OCI-LY7 (cell line): ENCODE data around the gene SNX13. TPM values are rescaled to one million over a fixed set of nuclear protein-coding genes. Genes with fewer than 3 reads are reported as not detected.

ENCODE experiments used
- BruUV-seq: library from RNA; stranded (reverse); fragments of 400-500 nt; replicated peaks from 2 replicates; lab custom pipeline; 2021; lab: Mats Ljungman, UMichigan
- CTCF ChIA-PET: fragments of 300-600 bp; sonication (Branson Sonifier 250); formaldehyde crosslinking; loops from one replicate; lab custom pipeline; 2022; ENCODE audit warnings: antibody characterized with exemption; ENCODE audit not compliant: unreplicated experiment; lab: Charles Lee
- POLR2A ChIA-PET: fragments of 300-600 bp; sonication (Branson Sonifier 250); formaldehyde crosslinking; loops from one replicate; lab custom pipeline; 2022; ENCODE audit warnings: antibody characterized with exemption; lab: Charles Lee
- DNase-seq: peaks from one replicate; pipeline ENCODE4 v3.0.0-alpha.2; 2015; ENCODE audit warnings: low spot score
- H2AFZ ChIP-seq: fragments of 200-600 bp; sonication (generic), shearing (Covaris generic); 2 replicates; pipeline ENCODE4 v1.6.1; 2014; ENCODE audit warnings: mild to moderate bottlenecking, antibody characterized with exemption, low read length, moderate library complexity
- H3K27ac ChIP-seq: fragments of 200-600 bp; sonication (generic); 2 replicates; pipeline ENCODE4 v1.5.1; 2014; ENCODE audit warnings: mixed run types, low read depth, mild to moderate bottlenecking, moderate library complexity, low read length, inconsistent platforms; ENCODE audit not compliant: poor library complexity, severe bottlenecking
- H3K36me3 ChIP-seq: fragments of 200-600 bp; sonication (generic); 2 replicates; pipeline ENCODE4 v1.6.1; 2014; ENCODE audit warnings: mild to moderate bottlenecking, antibody characterized with exemption, low read length, moderate library complexity, mixed read lengths; ENCODE audit not compliant: insufficient read depth
- H3K4me1 ChIP-seq: fragments of 200-600 bp; sonication (generic); 2 replicates; pipeline ENCODE4 v1.5.1; 2014; ENCODE audit warnings: mild to moderate bottlenecking, low read length; ENCODE audit not compliant: insufficient read depth, poor library complexity, severe bottlenecking
- H3K4me2 ChIP-seq: fragments of 200-600 bp; sonication (generic); 2 replicates; pipeline ENCODE4 v1.6.1; 2014; ENCODE audit warnings: mild to moderate bottlenecking, low read length
- H3K4me3 ChIP-seq: fragments of 200-600 bp; sonication (generic); 2 replicates; pipeline ENCODE4 v1.5.1; 2014; ENCODE audit warnings: mild to moderate bottlenecking, low read depth, low read length; ENCODE audit not compliant: poor library complexity, severe bottlenecking
- H3K79me2 ChIP-seq: fragments of 200-600 bp; sonication (generic); 2 replicates; pipeline ENCODE4 v1.6.1; 2016; ENCODE audit warnings: low read depth, mild to moderate bottlenecking, low read length, moderate library complexity, mixed read lengths; ENCODE audit not compliant: insufficient read depth
- H3K9me2 ChIP-seq: fragments of 200-600 bp; sonication (generic); 2 replicates; pipeline ENCODE4 v1.6.1; 2016; ENCODE audit warnings: mild to moderate bottlenecking, low read length, mixed read lengths; ENCODE audit not compliant: insufficient read depth
- H3K9me3 ChIP-seq: fragments of 200-600 bp; sonication (generic); 2 replicates; pipeline ENCODE4 v1.6.1; 2014; ENCODE audit warnings: mild to moderate bottlenecking, mixed run types, low read length, mixed read lengths
- H4K20me1 ChIP-seq: fragments of 200-600 bp; sonication (generic); 2 replicates; pipeline ENCODE4 v1.6.1; 2014; ENCODE audit warnings: mild to moderate bottlenecking, antibody characterized with exemption, low read length, moderate library complexity, mixed read lengths; ENCODE audit not compliant: insufficient read depth
- CTCF ChIP-seq: fragments of 200-600 bp; sonication (generic); conservative IDR thresholded peaks from 2 replicates; pipeline ENCODE4 v1.5.1; 2014; ENCODE audit warnings: mild to moderate bottlenecking, antibody characterized with exemption, low read length, moderate library complexity, mixed read lengths
- EZH2phosphoT487 ChIP-seq: fragments of 200-600 bp; sonication (generic); IDR thresholded peaks from 2 replicates; pipeline ENCODE4 v1.6.1; 2018; ENCODE audit warnings: low read depth, borderline replicate concordance, mild to moderate bottlenecking, mixed run types, antibody characterized with exemption, low read length, moderate library complexity, mixed read lengths
- intact Hi-C: fragments of 100-400 bp; cut with micrococcal nuclease; formaldehyde crosslinking; loops from one replicate; pipeline ENCODE4 v1.10.0; 2022; ENCODE audit not compliant: unreplicated experiment
- total RNA-seq, 2 experiments: library from RNA; depleted of rRNA in 1 of 2; stranded (reverse); fragments of >200 nt in 1 of 2; shearing (Covaris generic) in 1 of 2; gene quantifications; 2 replicates each; pipeline ENCODE4 v1.2.3, GENCODE V29; 2014 to 2022

The SNX13 gene
- total RNA-seq, 2 experiments from 2014 or later: 20.0 to 32.6 TPM

GRCh38 chr7:17963281-17963680 is 23.0 kb upstream of the SNX13 start:
- POLR2A ChIA-PET: no interaction called here
- no peak overlapping the region for H3K4me2 ChIP-seq
- H3K79me2 ChIP-seq: no peaks in the 10 kb centered on the region
- no peak for TF ChIP-seq CTCF
- TF ChIP-seq EZH2phosphoT487: no peak
- CTCF ChIA-PET: no interaction called here
- no peaks in the 10 kb centered on the region for H3K36me3 ChIP-seq
- no peaks in the 10 kb centered on the region for H3K9me3 ChIP-seq
- intact Hi-C loops: no loop called here
- H3K4me3 ChIP-seq: no peak overlapping the region
- no peaks in the 10 kb centered on the region for H3K9me2 ChIP-seq
- H4K20me1 ChIP-seq: no peaks in the 10 kb centered on the region
- H3K4me1 ChIP-seq: no peaks in the 10 kb centered on the region
- BruUV-seq: no TSS peak
- DNase-seq: no peak
- H3K27ac ChIP-seq: no peak overlapping the region
- H2AFZ ChIP-seq: no peak overlapping the region

- H3K9me3 ChIP-seq: no peaks in the 10 kb centered on the region
- no peaks in the 10 kb centered on the region for H3K4me1 ChIP-seq
- H3K27ac ChIP-seq: no peak overlapping the region
- TF ChIP-seq CTCF: no peak
- TF ChIP-seq EZH2phosphoT487: no peak
- no peak overlapping the region for H3K4me3 ChIP-seq
- no peak overlapping the region for H3K4me2 ChIP-seq
- no TSS peak for BruUV-seq
- ChIA-PET CTCF (no interaction called here), POLR2A (no interaction called here)
- H3K36me3 ChIP-seq: no peaks in the 10 kb centered on the region
- H3K79me2 ChIP-seq: no peaks in the 10 kb centered on the region
- H2AFZ ChIP-seq: no peak overlapping the region
- no peak for DNase-seq
- intact Hi-C loops: no loop called here
- no peaks in the 10 kb centered on the region for H4K20me1 ChIP-seq
- no peaks in the 10 kb centered on the region for H3K9me2 ChIP-seq
Measured at GRCh38 chr7:17962652-17963051, 22.4 kb upstream of the SNX13 start.

- Histone ChIP-seq H4K20me1 (no peaks in the 10 kb centered on the region), H3K36me3 (no peaks in the 10 kb centered on the region), H3K9me2 (no peaks in the 10 kb centered on the region), H3K4me1 (no peaks in the 10 kb centered on the region), H3K4me2 (no peak overlapping the region), H3K9me3 (no peaks in the 10 kb centered on the region), H2AFZ (no peak overlapping the region), H3K79me2 (no peaks in the 10 kb centered on the region), H3K4me3 (no peak overlapping the region), H3K27ac (no peak overlapping the region)
- POLR2A ChIA-PET: interaction anchor here (1.1 to 1.9 kb wide), 2 partner anchors 10 to 11 kb away, joined by 3 to 8 read pairs; no protein-coding TSS in a partner anchor
- intact Hi-C loops: no loop called here
- DNase-seq: no peak
- CTCF ChIA-PET: no interaction called here
- BruUV-seq: no TSS peak
- TF ChIP-seq EZH2phosphoT487: no peak
- no peak for TF ChIP-seq CTCF
Measured at GRCh38 chr7:17957871-17958270, 17.6 kb upstream of the SNX13 start.
